ENCODE results near the gene HIVEP3.

DNA sequence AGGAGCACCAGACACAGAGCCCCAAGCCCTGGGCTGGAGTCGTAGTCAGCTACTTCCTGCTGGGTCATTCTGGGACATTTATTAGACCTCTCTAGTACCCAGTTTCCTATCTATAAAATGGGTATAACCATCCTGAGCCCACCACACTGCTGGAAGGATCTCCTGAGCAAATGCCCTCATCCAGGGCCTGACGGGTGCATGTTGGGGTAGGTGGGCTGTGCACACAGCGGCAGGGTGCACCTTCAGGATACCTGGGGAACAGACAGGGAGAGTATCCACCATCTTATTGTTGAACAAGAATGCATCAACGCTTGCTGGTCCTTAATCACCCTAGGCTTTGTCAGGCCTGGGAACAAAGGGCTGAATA is 191.0 kb downstream of the HIVEP3 start:
- TF ChIP-seq NFIC (IDR thresholded peaks at IDR 0.05; ENCODE audit: borderline replicate concordance) (no peak), RXRA (IDR thresholded peaks at IDR 0.05; ENCODE audit: borderline replicate concordance, low read depth) (no peak), EZH2phosphoT487 (IDR thresholded peaks at IDR 0.05; ENCODE audit: borderline replicate concordance, low read depth) (no peak), YY1 (IDR thresholded peaks at IDR 0.05; ENCODE audit: low read depth) (no peak), TAF1 (IDR thresholded peaks at IDR 0.05; ENCODE audit: borderline replicate concordance, low read depth, low read length) (no peak), EP300 (IDR thresholded peaks at IDR 0.05; ENCODE audit: borderline replicate concordance in 1 of 2, low read depth in 1 of 2, low read length in 1 of 2) (no peak), GABPA (IDR thresholded peaks at IDR 0.05; ENCODE audit: low read depth) (no peak), MXI1 (IDR thresholded peaks at IDR 0.05; ENCODE audit: low read depth, low read length) (no peak), MEF2A (IDR thresholded peaks at IDR 0.05; ENCODE audit: borderline replicate concordance, low read depth) (no peak)
- TF ChIP-seq, protein P1, sequence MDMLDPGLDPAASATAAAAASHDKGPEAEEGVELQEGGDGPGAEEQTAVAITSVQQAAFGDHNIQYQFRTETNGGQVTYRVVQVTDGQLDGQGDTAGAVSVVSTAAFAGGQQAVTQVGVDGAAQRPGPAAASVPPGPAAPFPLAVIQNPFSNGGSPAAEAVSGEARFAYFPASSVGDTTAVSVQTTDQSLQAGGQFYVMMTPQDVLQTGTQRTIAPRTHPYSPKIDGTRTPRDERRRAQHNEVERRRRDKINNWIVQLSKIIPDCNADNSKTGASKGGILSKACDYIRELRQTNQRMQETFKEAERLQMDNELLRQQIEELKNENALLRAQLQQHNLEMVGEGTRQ (IDR thresholded peaks at IDR 0.05; ENCODE audit: borderline replicate concordance, low read depth, low read length) = no peak
- TF ChIP-seq, protein P2, sequence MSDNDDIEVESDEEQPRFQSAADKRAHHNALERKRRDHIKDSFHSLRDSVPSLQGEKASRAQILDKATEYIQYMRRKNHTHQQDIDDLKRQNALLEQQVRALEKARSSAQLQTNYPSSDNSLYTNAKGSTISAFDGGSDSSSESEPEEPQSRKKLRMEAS (IDR thresholded peaks at IDR 0.05; ENCODE audit: low read depth) = no peak
- TF ChIP-seq, protein P3, sequence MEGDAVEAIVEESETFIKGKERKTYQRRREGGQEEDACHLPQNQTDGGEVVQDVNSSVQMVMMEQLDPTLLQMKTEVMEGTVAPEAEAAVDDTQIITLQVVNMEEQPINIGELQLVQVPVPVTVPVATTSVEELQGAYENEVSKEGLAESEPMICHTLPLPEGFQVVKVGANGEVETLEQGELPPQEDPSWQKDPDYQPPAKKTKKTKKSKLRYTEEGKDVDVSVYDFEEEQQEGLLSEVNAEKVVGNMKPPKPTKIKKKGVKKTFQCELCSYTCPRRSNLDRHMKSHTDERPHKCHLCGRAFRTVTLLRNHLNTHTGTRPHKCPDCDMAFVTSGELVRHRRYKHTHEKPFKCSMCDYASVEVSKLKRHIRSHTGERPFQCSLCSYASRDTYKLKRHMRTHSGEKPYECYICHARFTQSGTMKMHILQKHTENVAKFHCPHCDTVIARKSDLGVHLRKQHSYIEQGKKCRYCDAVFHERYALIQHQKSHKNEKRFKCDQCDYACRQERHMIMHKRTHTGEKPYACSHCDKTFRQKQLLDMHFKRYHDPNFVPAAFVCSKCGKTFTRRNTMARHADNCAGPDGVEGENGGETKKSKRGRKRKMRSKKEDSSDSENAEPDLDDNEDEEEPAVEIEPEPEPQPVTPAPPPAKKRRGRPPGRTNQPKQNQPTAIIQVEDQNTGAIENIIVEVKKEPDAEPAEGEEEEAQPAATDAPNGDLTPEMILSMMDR (IDR thresholded peaks at IDR 0.05) = no peak
- TF ChIP-seq, protein P4, sequence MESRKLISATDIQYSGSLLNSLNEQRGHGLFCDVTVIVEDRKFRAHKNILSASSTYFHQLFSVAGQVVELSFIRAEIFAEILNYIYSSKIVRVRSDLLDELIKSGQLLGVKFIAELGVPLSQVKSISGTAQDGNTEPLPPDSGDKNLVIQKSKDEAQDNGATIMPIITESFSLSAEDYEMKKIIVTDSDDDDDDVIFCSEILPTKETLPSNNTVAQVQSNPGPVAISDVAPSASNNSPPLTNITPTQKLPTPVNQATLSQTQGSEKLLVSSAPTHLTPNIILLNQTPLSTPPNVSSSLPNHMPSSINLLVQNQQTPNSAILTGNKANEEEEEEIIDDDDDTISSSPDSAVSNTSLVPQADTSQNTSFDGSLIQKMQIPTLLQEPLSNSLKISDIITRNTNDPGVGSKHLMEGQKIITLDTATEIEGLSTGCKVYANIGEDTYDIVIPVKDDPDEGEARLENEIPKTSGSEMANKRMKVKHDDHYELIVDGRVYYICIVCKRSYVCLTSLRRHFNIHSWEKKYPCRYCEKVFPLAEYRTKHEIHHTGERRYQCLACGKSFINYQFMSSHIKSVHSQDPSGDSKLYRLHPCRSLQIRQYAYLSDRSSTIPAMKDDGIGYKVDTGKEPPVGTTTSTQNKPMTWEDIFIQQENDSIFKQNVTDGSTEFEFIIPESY (IDR thresholded peaks at IDR 0.05; ENCODE audit: borderline replicate concordance, low read depth) = no peak
- TF ChIP-seq, protein P5, sequence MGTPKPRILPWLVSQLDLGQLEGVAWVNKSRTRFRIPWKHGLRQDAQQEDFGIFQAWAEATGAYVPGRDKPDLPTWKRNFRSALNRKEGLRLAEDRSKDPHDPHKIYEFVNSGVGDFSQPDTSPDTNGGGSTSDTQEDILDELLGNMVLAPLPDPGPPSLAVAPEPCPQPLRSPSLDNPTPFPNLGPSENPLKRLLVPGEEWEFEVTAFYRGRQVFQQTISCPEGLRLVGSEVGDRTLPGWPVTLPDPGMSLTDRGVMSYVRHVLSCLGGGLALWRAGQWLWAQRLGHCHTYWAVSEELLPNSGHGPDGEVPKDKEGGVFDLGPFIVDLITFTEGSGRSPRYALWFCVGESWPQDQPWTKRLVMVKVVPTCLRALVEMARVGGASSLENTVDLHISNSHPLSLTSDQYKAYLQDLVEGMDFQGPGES (IDR thresholded peaks at IDR 0.05; ENCODE audit: low read depth, low read length) = no peak
